LHCN-M2 (cell line): ENCODE measurements around the gene SLC1A5. TPM values are rescaled to one million over a fixed set of nuclear protein-coding genes. Genes with fewer than 3 reads are reported as not detected.
"Not testable (repeated sequence)": the region's sequence is repeated elsewhere in the genome, so short reads cannot be mapped to it uniquely, and the experiment has no call there.

Experiments
- DNase-seq: peaks from one replicate; pipeline ENCODE4 v3.0.0-alpha.2; 2012; ENCODE audit warnings: low read depth
- total RNA-seq: library from RNA; depleted of rRNA; stranded (reverse); fragments of >200 nt; gene quantifications from 2 replicates; pipeline ENCODE4 v1.2.3, GENCODE V29; 2014

The SLC1A5 gene
- total RNA-seq, 1 experiment from 2014 or later = 68.0 TPM

GRCh38 chr19:46802152-46802551 lies 13.8 kb upstream of the SLC1A5 start:
- no peak for DNase-seq

- no peak for DNase-seq
These were observed 10.3 kb upstream of the SLC1A5 start for GRCh38 chr19:46798713-46799112.

GRCh38 chr19:46797881-46798280 lies 9.5 kb upstream of the SLC1A5 start:
- DNase-seq = no peak

GRCh38 chr19:46791944-46792343 lies 3.5 kb upstream of the SLC1A5 start:
- DNase-seq = no peak

GRCh38 chr19:46789371-46789770 lies 977 bp upstream of the SLC1A5 start:
- DNase-seq = no peak

- DNase-seq = no peak
These were observed 559 bp upstream of the SLC1A5 start for GRCh38 chr19:46788968-46789338.

GRCh38 chr19:46787331-46788261 lies 798 bp downstream of the SLC1A5 start:
- peak; percentile 76 for DNase-seq

GRCh38 chr19:46787040-46787330 lies 1.4 kb downstream of the SLC1A5 start:
- no peak for DNase-seq

- peak; percentile 82 for DNase-seq
These were observed 2.0 kb downstream of the SLC1A5 start for GRCh38 chr19:46786236-46787039.

GRCh38 chr19:46785980-46786235 lies 2.5 kb downstream of the SLC1A5 start:
- no peak for DNase-seq

- DNase-seq = no peak
These were observed 3.1 kb downstream of the SLC1A5 start for GRCh38 chr19:46785054-46785979.

GRCh38 chr19:46784262-46785053 lies 3.9 kb downstream of the SLC1A5 start:
- DNase-seq = peak; percentile 11

- no peak for DNase-seq
These were observed 4.7 kb downstream of the SLC1A5 start for GRCh38 chr19:46783670-46784069.

GRCh38 chr19:46782355-46783019 lies 5.9 kb downstream of the SLC1A5 start:
- no peak for DNase-seq

GRCh38 chr19:46777956-46778645 lies 10.3 kb downstream of the SLC1A5 start:
- not testable (repeated sequence) for DNase-seq

- no peak for DNase-seq
These were observed 11.2 kb downstream of the SLC1A5 start for GRCh38 chr19:46776927-46777911.

- no peak for DNase-seq
These were observed 12.6 kb downstream of the SLC1A5 start for GRCh38 chr19:46775642-46776258.

- DNase-seq = no peak
These were observed 15.4 kb downstream of the SLC1A5 start for GRCh38 chr19:46773018-46773399.
